Retinal pigment epithelial cell (primary cell): ENCODE measurements around the gene TNFRSF25.
"Not testable (repeated sequence)": the region's sequence is repeated elsewhere in the genome, so short reads cannot be mapped to it uniquely, and the experiment has no call there.

Experiments used
- DNase-seq: peaks from one replicate; pipeline ENCODE4 v3.0.0-alpha.2; 2010; ENCODE audit warnings: low read depth
- H3K4me3 ChIP-seq: 2 replicates; pipeline ENCODE4 v1.5.1; 2011; ENCODE audit warnings: mild to moderate bottlenecking, low read length, control low read depth, moderate library complexity
- TF ChIP-seq, protein P1 (sequence below): conservative IDR thresholded peaks from 2 replicates; pipeline ENCODE4 v1.5.1; 2011; ENCODE audit warnings: low read depth, low read length, control low read depth, inconsistent platforms

TNFRSF25 gene

DNA sequence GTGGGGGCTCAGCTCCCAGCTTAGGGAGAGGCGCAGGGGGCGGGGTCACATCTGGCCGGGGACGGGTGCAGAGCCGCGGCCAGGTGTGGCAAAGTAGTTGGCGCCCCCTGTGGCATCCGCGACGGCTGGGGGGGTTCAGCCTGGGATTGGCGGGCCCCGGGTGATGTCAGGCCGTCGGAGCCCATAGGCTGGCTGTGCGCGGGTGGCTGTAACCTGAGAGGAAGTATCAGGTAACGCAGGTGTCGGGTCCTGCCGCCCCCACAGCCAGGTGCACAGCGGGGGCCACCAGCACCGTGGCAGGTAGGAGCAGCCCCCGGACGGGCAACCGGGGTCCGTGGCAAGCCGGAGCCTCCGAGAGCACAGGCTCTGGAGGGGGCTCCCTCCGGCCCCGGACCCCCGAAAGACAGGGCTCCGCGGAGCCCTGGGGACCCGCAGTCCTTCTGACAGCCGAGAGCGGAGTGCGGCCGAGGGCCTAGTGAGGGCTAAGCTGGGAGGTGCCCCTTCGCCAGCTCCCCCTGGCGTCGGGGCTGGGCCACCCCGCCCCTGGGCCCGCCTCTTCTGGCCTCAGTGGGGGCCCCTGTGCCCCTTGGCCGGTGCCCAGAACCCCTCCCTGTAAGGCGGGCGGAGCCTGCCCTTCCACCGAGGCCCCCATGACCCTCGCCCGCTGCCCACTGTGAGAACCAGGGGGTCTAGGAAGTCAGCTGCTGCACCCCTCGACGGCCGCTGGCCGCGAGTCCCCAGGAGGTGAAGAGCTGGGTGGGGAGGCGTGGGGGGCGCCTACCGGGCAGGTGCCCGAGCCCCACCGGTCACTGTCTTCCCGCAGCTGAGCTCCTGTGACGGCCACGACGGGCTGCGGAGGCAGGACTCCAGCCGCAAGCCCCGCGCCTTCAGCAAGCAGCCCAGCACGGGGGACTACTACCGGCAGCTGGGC is 17.9 kb downstream of the TNFRSF25 start:
- no peak overlapping the region for H3K4me3 ChIP-seq
- no peak for DNase-seq
- TF ChIP-seq, protein P1, sequence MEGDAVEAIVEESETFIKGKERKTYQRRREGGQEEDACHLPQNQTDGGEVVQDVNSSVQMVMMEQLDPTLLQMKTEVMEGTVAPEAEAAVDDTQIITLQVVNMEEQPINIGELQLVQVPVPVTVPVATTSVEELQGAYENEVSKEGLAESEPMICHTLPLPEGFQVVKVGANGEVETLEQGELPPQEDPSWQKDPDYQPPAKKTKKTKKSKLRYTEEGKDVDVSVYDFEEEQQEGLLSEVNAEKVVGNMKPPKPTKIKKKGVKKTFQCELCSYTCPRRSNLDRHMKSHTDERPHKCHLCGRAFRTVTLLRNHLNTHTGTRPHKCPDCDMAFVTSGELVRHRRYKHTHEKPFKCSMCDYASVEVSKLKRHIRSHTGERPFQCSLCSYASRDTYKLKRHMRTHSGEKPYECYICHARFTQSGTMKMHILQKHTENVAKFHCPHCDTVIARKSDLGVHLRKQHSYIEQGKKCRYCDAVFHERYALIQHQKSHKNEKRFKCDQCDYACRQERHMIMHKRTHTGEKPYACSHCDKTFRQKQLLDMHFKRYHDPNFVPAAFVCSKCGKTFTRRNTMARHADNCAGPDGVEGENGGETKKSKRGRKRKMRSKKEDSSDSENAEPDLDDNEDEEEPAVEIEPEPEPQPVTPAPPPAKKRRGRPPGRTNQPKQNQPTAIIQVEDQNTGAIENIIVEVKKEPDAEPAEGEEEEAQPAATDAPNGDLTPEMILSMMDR, result peak; percentile 22

DNA sequence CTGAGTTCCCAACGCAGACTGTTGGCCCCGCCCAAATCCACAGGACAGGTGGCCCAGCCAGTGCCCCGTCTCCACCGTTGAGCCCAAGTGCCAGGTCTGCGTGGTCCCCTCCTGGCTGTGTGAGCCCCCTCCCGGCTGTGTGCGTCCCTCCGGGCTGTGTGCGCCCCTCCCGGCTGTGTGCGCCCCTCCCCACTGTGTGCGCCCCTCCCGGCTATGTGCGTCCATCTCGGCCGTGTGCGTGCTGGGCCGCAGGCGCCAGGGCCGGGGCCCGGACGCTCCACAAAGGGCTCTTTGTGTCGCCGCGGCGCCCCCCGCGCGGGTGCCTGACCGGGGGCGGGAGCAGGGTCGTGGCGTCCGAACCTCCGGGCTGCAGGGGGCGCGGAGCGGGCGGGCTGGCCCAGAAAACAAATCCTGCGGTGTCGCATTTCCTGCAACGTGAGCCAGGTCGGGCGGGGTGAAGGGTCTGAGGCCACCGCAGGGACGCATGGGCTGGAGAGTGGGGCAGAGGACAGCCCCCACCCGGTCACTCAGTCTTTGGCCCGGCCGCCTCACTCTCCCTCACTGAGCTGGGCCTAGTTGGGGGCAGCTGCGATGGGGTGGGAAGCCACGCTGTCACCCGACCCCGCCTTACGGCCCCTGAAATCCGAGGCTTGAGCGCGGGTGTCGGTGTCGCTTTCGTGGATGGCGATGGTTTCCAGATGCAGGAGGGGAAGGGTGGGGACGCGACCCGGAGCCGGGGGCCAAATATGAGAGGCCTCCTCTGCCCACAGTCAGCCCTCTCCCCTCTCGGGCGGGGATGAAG is 18.8 kb downstream of the TNFRSF25 start:
- no peak for DNase-seq
- TF ChIP-seq, protein P1, result no peak
- H3K4me3 ChIP-seq, result no peak overlapping the region

DNA sequence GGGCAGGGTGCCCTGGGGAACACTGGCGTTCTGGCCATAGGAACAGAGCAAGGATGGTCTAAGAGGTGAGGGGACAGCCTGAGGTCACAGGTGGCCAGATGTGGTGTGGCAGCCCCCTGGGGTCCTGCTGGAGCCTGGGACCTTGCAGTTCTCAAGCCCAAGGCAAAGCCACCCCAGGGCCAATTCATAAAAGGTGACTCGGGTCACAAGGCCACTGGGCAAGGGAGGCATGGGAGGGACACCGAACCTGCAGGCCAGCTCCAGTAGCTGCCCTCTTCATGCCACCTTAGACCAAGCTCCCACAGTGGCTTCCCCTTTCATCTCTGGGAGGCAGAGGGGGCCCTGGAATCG is 19.3 kb downstream of the TNFRSF25 start:
- H3K4me3 ChIP-seq, result no peak overlapping the region
- no peak for DNase-seq
- TF ChIP-seq, protein P1, result no peak

DNA sequence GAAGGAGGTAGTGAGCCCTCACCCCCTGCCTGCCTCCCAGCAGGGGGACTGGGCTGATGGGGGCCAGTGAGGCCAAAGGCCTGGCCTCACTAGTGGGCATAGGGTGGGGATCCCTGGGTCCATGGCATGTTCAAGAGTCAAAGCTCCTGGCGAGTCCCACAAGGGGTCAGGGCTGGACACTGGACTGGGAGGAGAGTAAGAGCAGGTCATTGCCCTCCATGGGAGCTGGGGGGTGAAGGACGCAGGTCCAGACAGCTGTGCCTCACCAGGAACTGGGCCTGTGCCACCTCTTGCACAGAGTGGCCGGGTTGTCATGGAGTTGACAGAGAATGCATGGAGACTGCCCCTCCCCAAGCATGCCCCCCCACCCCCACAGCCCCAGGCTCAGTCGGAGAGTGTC is 20.0 kb downstream of the TNFRSF25 start:
- not testable (repeated sequence) for DNase-seq, H3K4me3 ChIP-seq

DNA sequence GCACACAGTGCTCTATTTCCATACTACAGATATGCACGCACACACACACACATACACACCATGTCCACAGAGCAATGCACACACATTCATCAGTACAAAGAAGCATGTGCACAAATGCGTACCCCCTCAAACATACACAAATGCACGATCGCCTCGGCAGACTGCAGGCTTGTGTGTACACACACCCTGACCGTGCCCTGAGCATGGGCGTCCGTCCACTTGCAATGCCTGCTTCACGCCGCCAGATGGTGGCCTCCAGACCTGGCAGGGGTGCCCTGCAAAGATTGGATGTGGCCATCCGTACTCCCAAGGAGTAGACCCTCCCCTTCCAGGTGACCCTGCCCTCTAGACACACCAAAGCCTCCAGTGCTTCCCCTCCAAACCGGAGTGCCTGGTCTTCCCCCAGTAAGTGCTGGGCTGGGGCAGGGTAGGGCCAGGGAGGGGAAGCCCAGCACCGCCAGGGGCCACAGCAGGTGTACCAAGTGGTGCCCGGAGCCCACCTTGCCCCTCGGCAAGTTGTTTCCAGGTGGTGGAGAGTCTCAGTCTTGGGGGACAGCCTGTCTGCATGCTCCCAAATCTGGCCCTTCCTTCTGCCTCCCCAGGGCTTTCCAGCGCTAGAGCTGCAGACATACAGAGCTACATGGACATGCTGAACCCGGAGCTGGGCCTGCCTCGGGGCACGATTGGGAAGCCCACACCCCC is 20.8 kb downstream of the TNFRSF25 start:
- TF ChIP-seq, protein P1, result peak; percentile 61
- no peak overlapping the region for H3K4me3 ChIP-seq
- no peak for DNase-seq

DNA sequence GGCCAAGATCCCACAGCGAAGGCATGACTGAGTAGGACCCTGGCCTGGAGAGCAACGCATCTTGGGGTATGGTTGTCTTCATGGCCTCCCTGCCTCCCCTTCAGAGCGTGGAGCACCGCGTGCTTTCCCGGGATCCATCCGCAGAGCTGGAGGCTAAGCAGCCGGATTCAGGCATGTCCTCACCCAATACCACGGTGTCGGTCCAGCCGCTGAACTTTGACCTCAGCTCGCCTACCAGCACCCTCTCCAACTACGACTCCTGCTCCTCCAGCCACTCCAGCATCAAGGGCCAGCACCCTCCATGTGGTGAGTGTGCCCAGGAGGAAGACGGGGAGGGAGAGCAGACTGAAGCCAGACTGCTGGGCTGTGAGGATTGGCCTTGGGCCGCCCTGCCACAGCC is 21.6 kb downstream of the TNFRSF25 start:
- H3K4me3 ChIP-seq, result no peak overlapping the region
- TF ChIP-seq, protein P1, result no peak
- no peak for DNase-seq
